NCI-H2227 (cell line): ENCODE results near the gene TRAF4.
A peak's percentile ranks its signal among the peaks of the same experiment; 100 is the strongest.
"Not testable (repeated sequence)": the region's sequence is repeated elsewhere in the genome, so short reads cannot be mapped to it uniquely, and the experiment has no call there.

Source experiments
- DNase-seq: peaks from one replicate; lab custom pipeline; 2025; ENCODE audit not compliant: unreplicated experiment; lab: John Stamatoyannopoulos, UW

TRAF4 gene

DNA sequence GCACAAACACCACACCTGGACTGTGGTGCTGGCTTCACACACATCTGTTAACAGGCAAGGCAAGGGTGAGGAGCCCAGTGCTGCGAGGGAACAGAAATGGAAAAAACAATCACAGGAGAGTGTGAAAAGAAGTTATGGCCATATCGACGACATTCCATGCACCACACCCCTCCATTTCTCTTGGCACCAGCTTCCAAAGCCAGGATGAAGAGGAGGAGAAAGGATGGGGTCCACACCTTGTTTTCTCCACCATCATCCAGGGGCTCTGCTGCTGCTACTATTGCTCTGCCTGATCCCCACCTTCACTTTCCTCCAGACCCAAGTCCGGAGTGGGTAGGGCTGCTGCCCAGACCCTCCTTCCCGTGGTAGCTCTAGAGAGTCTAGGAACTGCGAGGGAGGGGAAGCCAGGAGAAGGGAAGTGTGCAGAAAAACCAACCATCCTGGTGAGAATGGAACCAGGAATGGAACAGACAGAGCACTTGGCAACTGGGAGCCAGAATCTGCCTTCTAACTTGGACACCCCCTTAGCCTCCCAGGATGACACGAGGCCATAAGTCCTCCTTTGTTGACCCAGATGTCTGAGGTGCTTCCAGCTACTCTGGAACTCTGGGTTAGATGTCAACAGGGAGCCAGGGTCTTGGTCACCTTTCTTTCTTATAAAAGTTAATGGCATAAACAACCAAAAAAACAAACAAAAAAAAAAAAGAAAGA, 31.0 kb upstream of the TRAF4 start:
- no peak for DNase-seq

DNA sequence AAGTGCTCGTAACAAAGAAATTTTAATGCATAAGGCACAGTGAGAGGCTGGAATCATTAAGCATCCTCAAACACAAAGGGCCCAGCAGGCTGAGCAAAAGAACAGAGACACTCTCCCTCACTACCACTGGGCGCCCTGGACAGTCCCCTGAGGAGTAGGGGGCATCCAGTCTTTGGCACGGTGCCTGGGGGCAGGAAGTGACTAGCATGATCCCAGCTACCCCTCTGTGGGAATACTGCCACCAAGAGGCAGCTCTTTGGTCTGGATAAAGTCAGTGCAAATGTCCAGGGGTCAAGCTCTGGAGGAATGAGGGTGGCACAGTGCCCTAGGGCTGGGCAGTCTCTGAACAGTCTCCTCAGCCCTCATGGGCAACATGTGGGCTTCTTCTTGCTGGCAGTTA, 29.5 kb upstream of the TRAF4 start:
- no peak for DNase-seq

DNA sequence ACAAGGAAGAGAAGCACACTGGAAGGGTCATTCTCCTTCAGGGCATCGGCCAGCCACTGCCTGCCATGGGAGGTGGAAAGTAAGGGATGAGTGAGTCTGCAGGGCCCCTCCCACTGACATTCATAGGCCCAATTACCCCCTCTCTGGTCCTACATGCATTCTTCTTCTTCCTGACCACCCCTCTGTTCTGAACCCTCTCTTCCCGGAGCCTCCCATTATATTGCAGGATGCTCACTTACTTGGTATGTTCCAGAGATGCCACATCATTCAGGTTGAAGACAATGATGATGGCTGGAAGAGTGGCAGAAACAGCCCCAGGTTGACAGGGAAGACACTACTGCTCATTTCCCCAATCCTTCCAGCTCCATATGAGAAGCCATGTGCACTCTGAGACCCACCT, 28.6 kb upstream of the TRAF4 start:
- DNase-seq, result no peak

DNA sequence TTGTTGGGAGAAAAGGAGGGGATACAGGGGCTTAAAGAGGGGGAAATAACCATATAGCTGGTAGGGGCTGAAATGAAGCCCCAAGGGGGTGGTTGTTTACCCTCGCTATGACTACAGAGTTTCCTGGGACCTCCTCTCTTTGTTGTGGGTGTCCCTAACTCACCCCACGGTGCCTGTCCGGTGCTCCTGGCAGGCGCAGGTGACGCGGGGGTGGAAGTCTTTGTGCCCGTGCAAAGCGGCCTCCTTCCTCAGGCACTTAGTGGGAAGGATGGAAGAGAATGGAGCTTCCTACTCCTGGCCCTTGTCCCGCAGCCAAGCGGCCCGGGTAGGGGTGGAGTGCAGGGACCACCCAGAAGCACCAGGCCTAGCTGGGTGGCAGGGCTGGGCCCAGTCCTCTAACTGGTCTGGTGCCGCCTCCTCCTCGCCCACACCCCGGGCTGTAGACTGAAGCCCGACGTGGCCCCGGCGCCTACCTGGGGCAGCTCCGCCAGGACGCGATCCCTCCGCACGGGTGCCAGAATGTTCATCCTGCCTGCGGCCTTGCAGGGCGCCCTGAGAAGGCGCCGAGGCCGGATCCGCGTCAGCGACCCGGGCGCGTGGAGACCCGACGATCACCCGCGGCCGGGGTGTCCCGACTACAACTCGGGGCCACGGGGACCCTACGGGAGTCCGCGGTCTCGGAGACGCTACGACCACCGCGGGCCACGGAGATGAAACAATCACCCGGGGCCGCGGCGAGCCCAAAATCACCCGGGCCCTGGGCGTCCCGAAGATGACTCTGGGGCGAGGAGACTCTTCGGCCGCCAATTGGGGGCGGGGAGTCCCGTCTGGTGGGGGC, 26.9 kb upstream of the TRAF4 start:
- peak; percentile 16 for DNase-seq

DNA sequence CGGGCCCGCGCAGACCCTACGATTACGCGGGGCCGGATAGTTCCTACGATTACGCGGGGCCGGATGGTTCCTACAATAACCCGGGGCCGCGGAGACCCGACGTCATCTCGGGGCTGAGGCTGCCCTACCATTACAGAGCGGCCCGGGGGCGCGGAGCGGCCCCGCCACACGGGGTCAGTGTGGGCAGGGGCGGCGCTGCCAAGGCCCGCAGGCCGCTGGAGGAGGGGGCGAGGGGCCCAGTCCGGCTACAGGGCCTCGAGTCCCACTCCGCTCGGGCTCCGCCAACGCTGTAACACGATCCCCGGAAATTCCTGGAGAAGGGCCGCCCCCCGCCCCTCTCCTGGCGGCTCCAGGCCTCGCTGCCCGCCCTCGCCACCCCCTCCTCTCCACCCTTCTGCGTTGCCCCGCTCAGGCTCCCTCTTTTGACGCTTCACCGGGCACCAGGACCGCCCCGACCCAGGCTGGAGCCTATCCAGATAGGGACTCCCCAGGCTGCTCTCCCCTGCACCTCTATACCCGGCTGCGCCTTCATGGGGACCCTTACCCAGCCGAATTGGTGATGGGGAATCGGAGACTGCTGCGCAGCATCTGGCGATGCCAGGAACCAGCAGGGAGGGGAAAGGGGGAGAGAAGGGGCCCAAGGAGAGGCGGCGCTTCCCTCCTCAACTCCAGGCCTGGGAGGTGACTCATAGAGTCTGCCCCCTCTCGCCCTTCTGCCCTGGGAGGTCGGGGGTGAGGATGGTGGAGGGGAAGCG, 26.1 kb upstream of the TRAF4 start, which contains the start of gene RAB34:
Gene RAB34 (minus strand): TSS at position 291 of the 755 bp plus-strand sequence. CDS start 602 bp downstream, outside the sequence.
- DNase-seq, result peak; percentile 75

DNA sequence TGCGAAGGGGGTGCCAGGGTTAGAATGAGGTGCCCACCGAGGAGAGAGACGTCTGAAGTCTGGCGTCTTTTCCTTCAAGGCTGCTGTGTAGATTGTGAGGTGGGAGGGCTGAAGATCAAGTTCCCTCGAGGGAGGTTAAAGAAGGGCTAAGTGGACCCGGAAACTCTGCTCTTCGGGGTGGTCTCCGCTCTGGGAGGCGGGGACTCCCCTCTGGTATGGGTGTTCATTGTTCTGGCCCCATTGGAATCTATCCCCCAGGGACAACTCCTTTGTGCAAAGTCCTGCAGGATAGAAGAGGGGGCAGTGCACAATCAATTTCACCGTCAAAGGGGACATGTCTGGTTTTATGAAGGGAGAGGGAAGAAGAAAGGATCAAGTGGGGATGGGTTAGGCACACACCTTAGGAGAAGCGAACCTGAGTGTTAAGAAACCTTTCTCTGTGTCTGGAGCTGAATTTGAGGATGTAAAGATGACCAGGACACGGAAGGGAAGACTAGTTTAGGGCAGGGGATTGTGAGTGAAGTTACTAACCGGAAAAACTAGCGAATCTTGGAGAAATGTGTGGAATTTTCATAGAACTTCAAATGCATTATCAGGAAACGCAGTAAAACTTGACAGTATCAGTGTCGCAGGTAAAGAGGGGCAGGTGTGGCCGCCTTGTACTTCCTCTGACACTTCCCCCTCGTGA, 25.3 kb upstream of the TRAF4 start:
- DNase-seq, result no peak

DNA sequence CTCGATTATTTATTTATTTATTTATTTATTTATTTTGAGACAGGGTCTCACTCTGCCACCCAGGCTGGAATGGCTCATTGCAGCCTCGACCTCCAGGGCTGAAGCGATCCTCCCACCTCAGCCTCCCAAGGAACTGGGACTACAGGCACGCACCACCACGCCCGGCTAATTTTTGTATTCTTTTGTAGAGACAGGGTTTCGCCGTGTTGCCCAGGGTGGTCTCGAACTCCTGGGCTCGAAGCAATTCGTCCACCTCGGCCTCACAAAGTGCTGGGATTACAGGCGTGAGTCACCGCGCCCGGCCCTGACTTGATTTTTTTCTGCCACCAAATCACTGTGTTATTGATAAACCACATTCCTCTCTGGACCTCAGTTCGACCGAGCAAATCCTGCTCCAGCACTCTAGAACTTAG, 24.8 kb upstream of the TRAF4 start:
- no peak for DNase-seq

DNA sequence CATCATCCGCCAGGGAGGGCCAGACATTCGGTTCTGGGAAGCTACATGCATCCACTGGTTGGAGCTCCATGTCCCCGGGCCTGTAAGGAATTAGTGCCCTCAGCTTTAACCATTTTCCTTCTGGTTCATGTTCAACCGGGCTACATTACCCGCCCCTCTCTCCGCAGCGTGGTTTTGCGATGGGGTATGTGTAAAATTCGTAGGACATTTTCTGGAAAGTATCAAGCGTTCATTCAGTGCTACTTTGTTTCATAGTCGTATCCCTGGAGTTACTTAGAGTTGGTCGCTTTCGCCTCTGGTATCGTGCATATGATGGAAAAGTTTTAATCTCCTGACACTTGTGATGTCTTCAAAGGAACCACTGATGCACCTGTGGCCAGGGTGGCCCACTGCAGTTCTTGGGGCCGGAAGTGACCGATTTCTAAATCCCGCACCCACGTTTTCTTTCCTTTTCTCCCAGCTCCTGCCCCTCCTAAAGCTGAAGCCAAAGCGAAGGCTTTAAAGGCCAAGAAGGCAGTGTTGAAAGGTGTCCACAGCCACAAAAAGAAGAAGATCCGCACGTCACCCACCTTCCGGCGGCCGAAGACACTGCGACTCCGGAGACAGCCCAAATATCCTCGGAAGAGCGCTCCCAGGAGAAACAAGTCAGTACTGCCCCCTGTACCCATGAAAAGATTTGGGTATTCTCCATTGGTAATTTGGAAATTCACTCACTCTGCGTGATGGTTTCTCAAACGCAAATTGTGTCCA, 23.4 kb upstream of the TRAF4 start:
- DNase-seq, result no peak

DNA sequence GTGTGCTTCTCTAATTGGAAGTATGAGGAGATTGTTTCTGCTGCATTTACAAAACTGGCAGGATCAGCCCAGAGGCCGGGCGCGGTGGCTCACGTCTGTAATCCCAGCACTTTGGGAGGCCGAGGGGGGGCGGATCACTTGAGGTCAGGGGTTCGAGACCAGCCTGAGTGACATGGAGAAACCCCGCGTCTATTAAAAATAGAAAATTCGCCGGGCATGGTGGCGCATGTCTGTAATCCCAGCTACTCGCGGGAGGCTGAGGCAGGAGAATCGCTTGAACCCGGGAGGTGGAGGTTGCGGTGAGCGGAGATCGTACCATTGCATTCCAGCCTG, 22.8 kb upstream of the TRAF4 start:
- DNase-seq, result not testable (repeated sequence)

DNA sequence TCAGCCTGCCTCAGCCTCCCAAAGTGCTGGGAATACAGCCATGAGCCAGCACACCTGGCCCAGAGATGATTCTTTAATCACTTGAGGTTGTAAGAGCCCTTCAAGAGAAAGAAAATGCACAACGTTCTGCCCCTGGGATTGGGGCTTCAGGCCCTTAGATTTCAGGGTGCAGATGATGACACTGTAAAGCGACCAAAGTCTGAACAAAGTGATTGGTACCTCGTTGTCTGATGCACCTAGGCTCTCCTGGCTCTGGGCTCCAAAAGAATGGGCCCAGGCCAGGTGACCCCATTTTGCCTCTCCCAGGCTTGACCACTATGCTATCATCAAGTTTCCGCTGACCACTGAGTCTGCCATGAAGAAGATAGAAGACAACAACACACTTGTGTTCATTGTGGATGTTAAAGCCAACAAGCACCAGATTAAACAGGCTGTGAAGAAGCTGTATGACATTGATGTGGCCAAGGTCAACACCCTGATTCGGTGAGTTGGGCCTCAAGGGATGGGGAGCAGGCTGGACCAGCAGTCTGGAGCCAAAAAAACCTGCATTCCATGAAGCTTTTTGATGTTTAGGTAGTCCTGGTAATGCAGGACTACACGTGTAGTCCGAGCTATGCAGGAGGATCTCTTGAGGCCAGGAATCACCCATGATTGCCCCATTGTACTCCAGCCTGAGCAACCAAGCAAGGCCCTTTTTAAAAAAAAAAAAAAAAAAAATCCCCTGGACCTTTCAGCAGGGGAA, 21.2 kb upstream of the TRAF4 start:
- DNase-seq, result no peak

DNA sequence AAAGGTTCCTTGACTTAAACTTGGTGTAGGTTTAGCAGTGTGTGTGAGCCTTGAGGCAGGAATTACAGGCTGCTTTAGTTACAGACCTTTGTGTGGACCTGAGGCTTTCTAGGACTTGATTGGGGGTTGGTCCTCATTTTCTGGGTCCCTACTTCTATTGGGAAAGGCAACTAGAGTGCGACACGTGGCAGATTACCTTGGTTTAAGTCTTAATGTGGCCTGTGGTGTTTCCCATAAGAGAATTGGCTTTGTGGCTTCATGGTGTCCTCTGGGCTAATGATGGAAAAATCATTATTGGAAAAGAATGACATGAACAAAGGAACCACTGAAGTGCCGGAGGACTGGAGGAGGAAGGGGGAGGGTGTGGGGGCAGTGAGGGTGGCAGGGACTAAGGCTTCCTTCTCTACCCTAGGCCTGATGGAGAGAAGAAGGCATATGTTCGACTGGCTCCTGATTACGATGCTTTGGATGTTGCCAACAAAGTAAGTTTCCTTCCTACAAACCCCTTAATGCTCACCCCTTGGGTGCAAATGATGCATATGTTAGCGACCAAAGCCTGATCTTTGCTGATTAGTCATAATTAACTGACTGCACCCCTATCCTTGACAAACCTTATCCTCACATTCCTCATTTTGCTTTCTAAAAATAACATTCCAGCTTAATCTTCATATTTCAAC, 20.5 kb upstream of the TRAF4 start:
- DNase-seq, result no peak

DNA sequence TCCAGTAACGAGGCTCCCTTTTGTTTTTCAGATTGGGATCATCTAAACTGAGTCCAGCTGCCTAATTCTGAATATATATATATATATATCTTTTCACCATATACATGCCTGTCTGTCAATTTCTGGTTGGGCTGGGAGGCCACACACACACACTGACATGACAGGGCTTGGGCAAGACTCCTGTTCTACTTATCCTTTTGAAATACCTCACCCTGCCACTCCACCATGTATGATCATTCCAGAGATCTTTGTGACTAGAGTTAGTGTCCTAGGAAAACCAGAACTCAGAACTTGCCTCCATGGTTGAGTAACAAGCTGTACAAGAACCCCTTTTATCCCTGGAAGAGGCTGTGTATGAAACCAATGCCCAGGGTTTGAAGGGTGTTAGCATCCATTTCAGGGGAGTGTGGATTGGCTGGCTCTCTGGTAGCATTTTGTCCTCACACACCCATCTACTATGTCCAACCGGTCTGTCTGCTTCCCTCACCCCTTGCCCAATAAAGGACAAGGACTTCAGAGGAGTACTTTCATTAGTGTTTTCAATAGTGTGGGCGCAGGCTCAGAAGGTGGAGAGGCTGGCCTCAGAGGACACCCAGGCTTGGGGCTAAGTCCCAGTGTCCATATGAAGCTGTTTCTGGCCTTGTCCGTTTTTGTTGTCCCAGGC, 19.8 kb upstream of the TRAF4 start:
- not testable (repeated sequence) for DNase-seq

DNA sequence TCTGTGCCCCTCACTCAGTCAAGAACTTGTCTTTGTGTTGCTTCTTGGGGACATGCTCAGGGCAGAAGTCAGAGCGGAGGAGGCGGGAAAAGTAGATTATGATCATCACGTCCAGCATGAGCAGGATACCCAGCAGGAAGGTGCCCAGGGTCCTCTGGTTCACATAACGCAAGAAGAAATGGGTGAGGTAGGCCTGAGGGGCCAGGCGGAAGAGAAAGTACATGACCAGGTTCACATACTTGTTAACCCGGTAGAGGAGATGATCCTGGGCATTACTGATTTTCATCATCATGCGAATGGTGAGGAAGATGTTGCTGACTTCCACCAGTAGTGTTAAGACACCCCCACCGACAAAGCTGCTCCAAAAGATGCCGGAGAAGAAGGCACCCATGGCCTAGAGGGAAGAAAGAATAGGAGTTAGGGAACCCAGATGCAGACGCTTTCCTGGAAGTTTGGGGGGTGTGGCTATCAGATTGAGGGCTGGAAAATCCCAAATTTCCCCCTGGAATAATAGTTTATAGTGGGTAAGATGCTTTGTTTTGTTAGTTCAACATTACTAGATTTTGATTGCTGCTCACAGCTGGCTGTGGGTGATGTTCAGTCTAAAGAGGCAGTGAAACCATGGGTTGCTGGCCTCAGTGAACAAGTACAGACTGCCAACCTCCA, 19.2 kb upstream of the TRAF4 start:
- no peak for DNase-seq

DNA sequence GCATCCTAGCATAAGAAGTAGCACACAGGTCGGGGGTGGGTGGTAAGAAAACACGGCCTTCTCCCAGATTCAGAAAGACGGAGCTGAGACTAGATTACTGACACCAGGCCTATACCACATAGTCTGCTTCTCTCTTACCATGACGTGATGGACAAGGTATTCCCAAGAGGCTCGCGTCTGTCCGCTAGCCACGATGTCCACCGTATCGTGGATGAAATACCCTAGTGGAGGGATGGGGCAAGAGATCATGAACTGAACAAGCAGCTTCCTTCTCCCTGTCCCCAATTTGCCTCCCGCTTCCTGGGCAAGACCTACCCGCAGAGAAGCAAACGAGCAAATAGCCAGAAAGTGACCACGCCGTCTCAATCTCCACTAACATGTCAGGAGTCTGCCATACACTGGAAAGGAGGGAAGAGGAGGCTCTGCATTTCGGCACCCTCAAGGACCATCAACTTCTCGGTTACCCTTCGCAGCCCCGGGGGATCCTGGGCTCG, 18.6 kb upstream of the TRAF4 start:
- no peak for DNase-seq

DNA sequence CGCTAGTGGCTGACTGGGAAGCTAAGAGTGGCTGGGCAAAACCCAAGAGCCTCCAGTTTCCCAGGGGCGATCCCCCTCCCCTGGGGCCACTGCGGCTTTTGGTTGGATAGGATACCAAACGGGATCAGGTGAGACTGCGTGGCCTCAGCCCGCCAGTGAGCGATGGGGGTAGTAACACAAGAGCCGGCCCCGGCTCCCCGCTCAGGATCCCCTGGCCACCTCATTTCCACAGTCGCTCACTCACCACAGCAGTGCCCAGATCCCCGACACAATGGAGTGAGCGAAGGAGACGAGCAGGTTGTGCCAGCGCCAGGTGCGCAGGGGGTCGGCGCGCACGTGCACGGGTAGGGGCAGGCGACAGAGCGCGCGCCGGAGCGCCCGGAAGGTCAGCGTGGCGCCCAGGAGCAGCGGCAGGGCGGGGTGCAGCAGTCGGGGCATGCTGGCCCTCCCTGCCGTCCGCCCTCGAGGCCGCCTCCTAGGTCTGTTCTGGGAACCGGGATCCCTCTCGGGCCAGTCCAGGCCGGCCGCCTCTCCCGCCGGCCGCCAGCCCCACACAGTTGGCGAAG, 18.1 kb upstream of the TRAF4 start:
- DNase-seq, result peak; percentile 62

DNA sequence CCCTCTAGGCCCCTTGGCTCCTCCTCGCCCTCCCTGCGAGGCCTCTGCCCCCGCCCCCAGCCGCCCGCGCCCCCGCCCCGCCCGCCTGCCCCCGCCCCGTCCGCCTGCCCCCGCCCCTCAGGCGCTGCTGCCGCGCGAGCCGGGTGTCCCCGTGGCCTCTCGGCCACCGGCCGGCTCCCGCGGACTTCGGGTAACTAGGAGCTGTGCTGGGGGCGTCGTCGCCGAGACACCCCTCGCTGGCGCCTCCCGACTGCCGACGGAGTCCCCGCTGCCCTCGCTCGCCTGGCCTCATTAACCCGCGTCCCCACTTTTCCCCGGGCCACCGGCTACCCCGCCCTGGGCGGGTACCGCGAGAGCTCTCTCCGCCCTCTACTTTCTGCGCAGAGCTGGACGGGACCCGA, 17.6 kb upstream of the TRAF4 start, which contains the start of gene TLCD1:
Gene TLCD1 (minus strand): TSS at position 8 of the 401 bp plus-strand sequence. CDS start 136 bp downstream, outside the sequence.
- DNase-seq, result peak; percentile 75
